A549 treated with AZD9567 at 1 μM for 4 hours (cell line): Measurements from ENCODE around the gene KCTD1. TPM values are rescaled to one million over a fixed set of nuclear protein-coding genes. Genes with fewer than 3 reads are reported as not detected.

Source experiments
- total RNA-seq: library from RNA; stranded (reverse); fragments of 200-300 nt; extraction: Qiagen RNA extraction; gene quantifications from 5 replicates; pipeline ENCODE4 v1.2.3, GENCODE V29; 2022; ENCODE audit not compliant: insufficient read depth

KCTD1 gene
- 29.3 to 53.4 TPM (median 32.6 TPM) in 5 replicates for total RNA-seq

GRCh38 chr18:26548415-26549262 lies at the start of gene KCTD1:
Gene KCTD1, minus strand, starts transcription at chr18:26548553. Its CDS starts 17 bp downstream, at chr18:26548536.

